HepG2 (cell line): ENCODE results near the gene RRBP1. TPM values are rescaled to one million over a fixed set of nuclear protein-coding genes. Genes with fewer than 3 reads are reported as not detected.

Experiments
- FOXO1 ChIP-seq: sonication (generic); formaldehyde crosslinking; IDR thresholded peaks from 2 replicates; pipeline ENCODE4 v1.4.0; 2020; ENCODE audit warnings: missing genetic modification reagents
- HMG20A ChIP-seq: IDR thresholded peaks from 2 replicates; pipeline ENCODE4 v1.6.1; 2016; ENCODE audit warnings: borderline replicate concordance
- NCOA5 ChIP-seq: sonication (generic); formaldehyde crosslinking; IDR thresholded peaks from 2 replicates; pipeline ENCODE4 v1.4.0; 2020; ENCODE audit warnings: missing genetic modification reagents
- NFKBIZ ChIP-seq: IDR thresholded peaks from 2 replicates; pipeline ENCODE4 v1.6.1; 2018; ENCODE audit warnings: missing genetic modification reagents, missing compliant biosample characterization
- PBX2 ChIP-seq: IDR thresholded peaks from 2 replicates; pipeline ENCODE4 v1.6.1; 2016; ENCODE audit warnings: control low read depth
- RCOR2 ChIP-seq: IDR thresholded peaks from 2 replicates; pipeline ENCODE4 v1.6.1; 2016; ENCODE audit warnings: missing biosample characterization, missing genetic modification reagents
- SP4 ChIP-seq: sonication (generic); formaldehyde crosslinking; IDR thresholded peaks from 2 replicates; pipeline ENCODE4 v1.8.1; 2023; ENCODE audit warnings: mild to moderate bottlenecking, missing genetic modification reagents
- TFE3 ChIP-seq: IDR thresholded peaks from 2 replicates; pipeline ENCODE4 v1.6.1; 2016
- ZBTB38 ChIP-seq: sonication (generic); formaldehyde crosslinking; IDR thresholded peaks from 2 replicates; pipeline ENCODE4 v1.5.1; 2020; ENCODE audit warnings: mild to moderate bottlenecking, missing genetic modification reagents
- ZNF124 ChIP-seq: sonication (generic); formaldehyde crosslinking; IDR thresholded peaks from 2 replicates; pipeline ENCODE4 v1.4.0; 2020; ENCODE audit warnings: missing genetic modification reagents
- ZNF354B ChIP-seq: sonication (generic); formaldehyde crosslinking; IDR thresholded peaks from 2 replicates; pipeline ENCODE4 v1.8.0; 2022; ENCODE audit warnings: mild to moderate bottlenecking, missing genetic modification reagents
- ZNF589 ChIP-seq: sonication (generic); formaldehyde crosslinking; conservative IDR thresholded peaks from 2 replicates; pipeline ENCODE4 v1.8.0; 2022; ENCODE audit warnings: mild to moderate bottlenecking, moderate library complexity, missing genetic modification reagents
- ZNF7 ChIP-seq: IDR thresholded peaks from 2 replicates; pipeline ENCODE4 v1.6.1; 2016; ENCODE audit warnings: missing biosample characterization, missing genetic modification reagents
- ZNF75D ChIP-seq: sonication (generic); formaldehyde crosslinking; IDR thresholded peaks from 2 replicates; pipeline ENCODE4 v1.8.1; 2023; ENCODE audit warnings: missing genetic modification reagents, mild to moderate bottlenecking, borderline replicate concordance
- ZSCAN29 ChIP-seq: sonication (generic); formaldehyde crosslinking; conservative IDR thresholded peaks from 2 replicates; pipeline ENCODE4 v1.4.0; 2020; ENCODE audit warnings: mild to moderate bottlenecking, missing genetic modification reagents
- polyA plus RNA-seq, 8 experiments: library from polyadenylated mRNA; depleted of rRNA in 3 of 8; stranded (reverse) in 7 of 8; unstranded in 1 of 8; fragments of >200 nt; fragmentation: Illumina TruSeq in 4 of 8; extraction: Trizol in 4 of 8; gene quantifications; 2 replicates each; pipeline versions ENCODE4 v1.2.1 to v1.2.3, GENCODE V29; 2011 to 2016; ENCODE audit warnings: low read depth in 4 of 8, missing spikeins in 1 of 8, mixed read lengths in 1 of 8; ENCODE audit not compliant: insufficient read depth in 1 of 8
- total RNA-seq, 5 experiments: library from RNA; depleted of rRNA; stranded (reverse); fragments of >200 nt; fragmentation: Illumina TruSeq; extraction: Trizol; gene quantifications; 2 replicates each; pipeline ENCODE4 v1.2.3, GENCODE V29; 2016; ENCODE audit warnings: low read depth in 1 of 5
- TF ChIP-seq, protein P1 (sequence below): sonication (generic); formaldehyde crosslinking; IDR thresholded peaks from 2 replicates; pipeline ENCODE4 v1.4.0; 2020; ENCODE audit warnings: missing genetic modification reagents

The RRBP1 gene
- total and polyA plus RNA-seq, 2 of the 13 experiments (the other 11 are each of a cell fraction or from before 2014, with no cell fraction given): 150 to 222 TPM

GRCh38 chr20:17721802-17722486 lies 39.9 kb upstream of the RRBP1 start (continued):
- TF ChIP-seq SP4 (CRISPR knock-in tag): peak; percentile 67; the same call in 1 of the 2 replicates
- TF ChIP-seq ZNF75D (CRISPR knock-in tag): no peak
- peak; percentile 98; the same call in 1 of the 2 replicates for TF ChIP-seq NFKBIZ (CRISPR knock-in tag)
- TF ChIP-seq ZNF124: peak; percentile 97
- peak; percentile 86 for TF ChIP-seq TFE3 (CRISPR knock-in tag)
- no peak; the same call in 1 of the 2 replicates for TF ChIP-seq PBX2 (CRISPR knock-in tag)
- 0 out of 2 replicates have a peak, but pooled peaks have one; percentile 51 for TF ChIP-seq ZNF7 (CRISPR knock-in tag)
- TF ChIP-seq ZNF354B: no peak; the same call in 1 of the 2 replicates
- TF ChIP-seq ZSCAN29 (CRISPR knock-in tag): peak; percentile 86; the same call in 1 of the 2 replicates
- peak; percentile 98 for TF ChIP-seq FOXO1 (CRISPR knock-in tag)
- 0 out of 2 replicates have a peak, but pooled peaks have one; percentile 32 for TF ChIP-seq ZNF589
- TF ChIP-seq, protein P1, sequence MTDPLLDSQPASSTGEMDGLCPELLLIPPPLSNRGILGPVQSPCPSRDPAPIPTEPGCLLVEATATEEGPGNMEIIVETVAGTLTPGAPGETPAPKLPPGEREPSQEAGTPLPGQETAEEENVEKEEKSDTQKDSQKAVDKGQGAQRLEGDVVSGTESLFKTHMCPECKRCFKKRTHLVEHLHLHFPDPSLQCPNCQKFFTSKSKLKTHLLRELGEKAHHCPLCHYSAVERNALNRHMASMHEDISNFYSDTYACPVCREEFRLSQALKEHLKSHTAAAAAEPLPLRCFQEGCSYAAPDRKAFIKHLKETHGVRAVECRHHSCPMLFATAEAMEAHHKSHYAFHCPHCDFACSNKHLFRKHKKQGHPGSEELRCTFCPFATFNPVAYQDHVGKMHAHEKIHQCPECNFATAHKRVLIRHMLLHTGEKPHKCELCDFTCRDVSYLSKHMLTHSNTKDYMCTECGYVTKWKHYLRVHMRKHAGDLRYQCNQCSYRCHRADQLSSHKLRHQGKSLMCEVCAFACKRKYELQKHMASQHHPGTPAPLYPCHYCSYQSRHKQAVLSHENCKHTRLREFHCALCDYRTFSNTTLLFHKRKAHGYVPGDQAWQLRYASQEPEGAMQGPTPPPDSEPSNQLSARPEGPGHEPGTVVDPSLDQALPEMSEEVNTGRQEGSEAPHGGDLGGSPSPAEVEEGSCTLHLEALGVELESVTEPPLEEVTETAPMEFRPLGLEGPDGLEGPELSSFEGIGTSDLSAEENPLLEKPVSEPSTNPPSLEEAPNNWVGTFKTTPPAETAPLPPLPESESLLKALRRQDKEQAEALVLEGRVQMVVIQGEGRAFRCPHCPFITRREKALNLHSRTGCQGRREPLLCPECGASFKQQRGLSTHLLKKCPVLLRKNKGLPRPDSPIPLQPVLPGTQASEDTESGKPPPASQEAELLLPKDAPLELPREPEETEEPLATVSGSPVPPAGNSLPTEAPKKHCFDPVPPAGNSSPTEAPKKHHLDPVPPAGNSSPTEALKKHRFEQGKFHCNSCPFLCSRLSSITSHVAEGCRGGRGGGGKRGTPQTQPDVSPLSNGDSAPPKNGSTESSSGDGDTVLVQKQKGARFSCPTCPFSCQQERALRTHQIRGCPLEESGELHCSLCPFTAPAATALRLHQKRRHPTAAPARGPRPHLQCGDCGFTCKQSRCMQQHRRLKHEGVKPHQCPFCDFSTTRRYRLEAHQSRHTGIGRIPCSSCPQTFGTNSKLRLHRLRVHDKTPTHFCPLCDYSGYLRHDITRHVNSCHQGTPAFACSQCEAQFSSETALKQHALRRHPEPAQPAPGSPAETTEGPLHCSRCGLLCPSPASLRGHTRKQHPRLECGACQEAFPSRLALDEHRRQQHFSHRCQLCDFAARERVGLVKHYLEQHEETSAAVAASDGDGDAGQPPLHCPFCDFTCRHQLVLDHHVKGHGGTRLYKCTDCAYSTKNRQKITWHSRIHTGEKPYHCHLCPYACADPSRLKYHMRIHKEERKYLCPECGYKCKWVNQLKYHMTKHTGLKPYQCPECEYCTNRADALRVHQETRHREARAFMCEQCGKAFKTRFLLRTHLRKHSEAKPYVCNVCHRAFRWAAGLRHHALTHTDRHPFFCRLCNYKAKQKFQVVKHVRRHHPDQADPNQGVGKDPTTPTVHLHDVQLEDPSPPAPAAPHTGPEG (CRISPR knock-in tag): peak; percentile 72; the same call in 1 of the 2 replicates
- peak; percentile 100 for TF ChIP-seq HMG20A (CRISPR knock-in tag)
- peak; percentile 100 for TF ChIP-seq RCOR2
- peak; percentile 90; the same call in 1 of the 2 replicates for TF ChIP-seq NCOA5 (CRISPR knock-in tag)
- TF ChIP-seq ZBTB38 (CRISPR knock-in tag): no peak
